ENCODE data around the gene VTCN1. TPM values are rescaled to one million over a fixed set of nuclear protein-coding genes. Genes with fewer than 3 reads are reported as not detected.
"Not testable (repeated sequence)": the region's sequence is repeated elsewhere in the genome, so short reads cannot be mapped to it uniquely, and the experiment has no call there.

VTCN1 gene
- total RNA-seq, 2 donors from 2014 or later = not detected

GRCh38 chr1:117121589-117122329 lies 89.0 kb downstream of the VTCN1 start, which contains the start of gene TRIM45:
TRIM45 (minus strand) TSS chr1:117121749; CDS start chr1:117121201, 548 bp downstream.
- peaks cover 15% of the 10 kb centered on the region for H3K4me1 Mint-ChIP-seq
- Histone ChIP-seq H3K9me3 (ENCODE audit: control insufficient read depth, low read length) (no peaks in the 10 kb centered on the region), H3K27me3 (ENCODE audit: control insufficient read depth, insufficient read depth, low read length, poor library complexity, severe bottlenecking) (peaks cover 10% of the 10 kb centered on the region), H3K27ac (ENCODE audit: low read depth, low read length) (peak within 1 kb of the TSS; percentile 97), H3K9ac (ENCODE audit: extremely low read depth, low read length, poor library complexity, severe bottlenecking) (peak within 1 kb of the TSS; percentile 66), H3K4me3 (ENCODE audit: low read length) (peak within 1 kb of the TSS; percentile 85), H3K36me3 (ENCODE audit: control insufficient read depth, insufficient read depth, low read length) (no peaks in the 10 kb centered on the region), H3K4me1 (ENCODE audit: control insufficient read depth, insufficient read depth, low read length) (peaks cover 11% of the 10 kb centered on the region)
- 1 to 3% methylated on average over 35 to 71 of the region's 71 CpGs for WGBS, 2 experiments (ENCODE audit: insufficient coverage in 1 of 2, insufficient read length in 1 of 2)
- no peaks in the 10 kb centered on the region for H3K27me3 Mint-ChIP-seq (ENCODE audit: insufficient read depth)
- peaks cover 15% of the 10 kb centered on the region for H3K36me3 Mint-ChIP-seq (ENCODE audit: low read depth)
- H3K4me3 Mint-ChIP-seq = peak within 1 kb of the TSS; percentile 77
- no peaks in the 10 kb centered on the region for H3K9me3 Mint-ChIP-seq
- peak within 1 kb of the TSS; percentile 93 for H3K27ac Mint-ChIP-seq
- peak; percentile 74 for TF ChIP-seq CTCF (conservative IDR thresholded peaks at IDR 0.05)
- DNase-seq = peak; percentile 98

- Mint-ChIP-seq H3K27me3 (ENCODE audit: insufficient read depth) (no peaks in the 10 kb centered on the region), H3K9me3 (no peaks in the 10 kb centered on the region), H3K27ac (peak overlapping the region; percentile 81), H3K36me3 (ENCODE audit: low read depth) (peaks cover 21% of the 10 kb centered on the region), H3K4me3 (peak overlapping the region; percentile 77), H3K4me1 (peaks cover 19% of the 10 kb centered on the region)
- Histone ChIP-seq H3K27me3 (ENCODE audit: control insufficient read depth, insufficient read depth, low read length, poor library complexity, severe bottlenecking) (peaks cover 8% of the 10 kb centered on the region), H3K9me3 (ENCODE audit: control insufficient read depth, low read length) (no peaks in the 10 kb centered on the region), H3K9ac (ENCODE audit: extremely low read depth, low read length, poor library complexity, severe bottlenecking) (peak overlapping the region; percentile 66), H3K27ac (ENCODE audit: low read depth, low read length) (peak overlapping the region; percentile 97), H3K4me1 (ENCODE audit: control insufficient read depth, insufficient read depth, low read length) (peaks cover 11% of the 10 kb centered on the region), H3K4me3 (ENCODE audit: low read length) (peak overlapping the region; percentile 85), H3K36me3 (ENCODE audit: control insufficient read depth, insufficient read depth, low read length) (peaks cover 2% of the 10 kb centered on the region)
- WGBS, 2 experiments (ENCODE audit: insufficient coverage in 1 of 2, insufficient read length in 1 of 2) = 22 to 35% methylated on average over 17 to 29 of the region's 29 CpGs
- peak; percentile 51 for DNase-seq
- TF ChIP-seq CTCF (conservative IDR thresholded peaks at IDR 0.05) = no peak
Observed at GRCh38 chr1:117120774-117121588, 89.7 kb downstream of the VTCN1 start.

- H3K27ac ChIP-seq (ENCODE audit: low read depth, low read length); H3K9me3 ChIP-seq (ENCODE audit: control insufficient read depth, low read length); H3K9me3 Mint-ChIP-seq; H3K27ac Mint-ChIP-seq; H3K9ac ChIP-seq (ENCODE audit: extremely low read depth, low read length, poor library complexity, severe bottlenecking); DNase-seq; H3K4me3 Mint-ChIP-seq; H3K27me3 ChIP-seq (ENCODE audit: control insufficient read depth, insufficient read depth, low read length, poor library complexity, severe bottlenecking); H3K27me3 Mint-ChIP-seq (ENCODE audit: insufficient read depth); H3K4me3 ChIP-seq (ENCODE audit: low read length): not testable (repeated sequence)
- 94 to 95% methylated on average over 8 to 10 of the region's 10 CpGs for WGBS, 2 experiments (ENCODE audit: insufficient coverage in 1 of 2, insufficient read length in 1 of 2)
- Histone ChIP-seq H3K4me1 (ENCODE audit: control insufficient read depth, insufficient read depth, low read length) (peaks cover 11% of the 10 kb centered on the region), H3K36me3 (ENCODE audit: control insufficient read depth, insufficient read depth, low read length) (peaks cover 20% of the 10 kb centered on the region)
- peaks cover 34% of the 10 kb centered on the region for H3K36me3 Mint-ChIP-seq (ENCODE audit: low read depth)
- peaks cover 19% of the 10 kb centered on the region for H3K4me1 Mint-ChIP-seq
Observed at GRCh38 chr1:117119144-117119543, 91.6 kb downstream of the VTCN1 start.

Data from endodermal cell (in vitro differentiated cells).